GM23338 (cell line): ENCODE results near the gene FXYD5. TPM values are rescaled to one million over a fixed set of nuclear protein-coding genes. Genes with fewer than 3 reads are reported as not detected.

Experiments
- ATAC-seq: fragments of 200-7000 bp; cut with Tn5 transposase; 3 replicates; pipeline ENCODE4 v1.9.1; 2020
- DNase-seq: peaks from one replicate; pipeline ENCODE4 v3.0.0-alpha.2; 2015; ENCODE audit warnings: low spot score
- H2AFZ ChIP-seq: fragments of 200-600 bp; sonication (generic); 2 replicates; pipeline ENCODE4 v1.8.0; 2016; ENCODE audit warnings: antibody characterized with exemption, mild to moderate bottlenecking, moderate library complexity
- H3F3A ChIP-seq: fragments of 200-600 bp; sonication (generic); replicated peaks from 2 replicates; pipeline ENCODE4 v1.8.0; 2017; ENCODE audit warnings: antibody characterized with exemption, mixed run types, low read depth
- H3K27ac ChIP-seq: fragments of 200-600 bp; sonication (generic); 2 replicates; pipeline ENCODE4 v1.6.1; 2016; ENCODE audit warnings: low read depth
- H3K27me3 ChIP-seq: fragments of 200-600 bp; sonication (generic); 2 replicates; pipeline ENCODE4 v1.8.0; 2016; ENCODE audit warnings: mild to moderate bottlenecking, mixed run types, moderate library complexity; ENCODE audit not compliant: insufficient read depth
- H3K36me3 ChIP-seq: fragments of 200-600 bp; sonication (generic); 2 replicates; pipeline ENCODE4 v1.8.0; 2016; ENCODE audit warnings: mild to moderate bottlenecking; ENCODE audit not compliant: insufficient read depth
- H3K4me1 ChIP-seq: fragments of 200-600 bp; sonication (generic); 2 replicates; pipeline ENCODE4 v1.8.0; 2016; ENCODE audit warnings: mild to moderate bottlenecking, moderate library complexity; ENCODE audit not compliant: insufficient read depth
- H3K4me2 ChIP-seq: fragments of 200-600 bp; sonication (generic); 2 replicates; pipeline ENCODE4 v1.7.1; 2017; ENCODE audit warnings: mixed run types
- H3K4me3 ChIP-seq: fragments of 200-600 bp; sonication (generic); 2 replicates; pipeline ENCODE4 v1.6.1; 2016; ENCODE audit warnings: mixed run types
- H3K79me2 ChIP-seq: fragments of 200-600 bp; sonication (generic); replicated peaks from 2 replicates; pipeline ENCODE4 v1.8.0; 2017; ENCODE audit warnings: mild to moderate bottlenecking; ENCODE audit not compliant: insufficient read depth
- H3K9me2 ChIP-seq: fragments of 200-600 bp; sonication (generic); 2 replicates; pipeline ENCODE4 v1.8.0; 2017; ENCODE audit not compliant: insufficient read depth
- H4K20me1 ChIP-seq: fragments of 200-600 bp; sonication (generic); replicated peaks from 2 replicates; pipeline ENCODE4 v1.8.0; 2017; ENCODE audit warnings: mild to moderate bottlenecking; ENCODE audit not compliant: insufficient read depth
- H3K27ac Mint-ChIP-seq: 2 replicates; pipeline ENCODE4 v1.8.0; 2020; ENCODE audit warnings: inconsistent platforms, mild to moderate bottlenecking, moderate library complexity, mixed read lengths
- H3K27me3 Mint-ChIP-seq: 3 replicates; pipeline ENCODE4 v1.8.0; 2022; ENCODE audit warnings: low read depth, mild to moderate bottlenecking, moderate library complexity, mixed read lengths, inconsistent platforms; ENCODE audit not compliant: insufficient read depth, poor library complexity
- H3K36me3 Mint-ChIP-seq: 3 replicates; pipeline ENCODE4 v1.8.0; 2021; ENCODE audit warnings: low read depth, mild to moderate bottlenecking, inconsistent platforms, moderate library complexity, mixed read lengths
- H3K4me1 Mint-ChIP-seq: 3 replicates; pipeline ENCODE4 v1.8.0; 2020; ENCODE audit warnings: mild to moderate bottlenecking, inconsistent platforms, mixed read lengths
- H3K4me3 Mint-ChIP-seq: 3 replicates; pipeline ENCODE4 v1.8.0; 2021; ENCODE audit warnings: moderate library complexity, mild to moderate bottlenecking, inconsistent platforms, mixed read lengths
- H3K9me3 Mint-ChIP-seq: 3 replicates; pipeline ENCODE4 v1.8.0; 2020; ENCODE audit warnings: moderate library complexity, mild to moderate bottlenecking, inconsistent platforms, mixed read lengths
- CREB1 ChIP-seq: fragments of 250-450 bp; sonication (Bioruptor Pico); IDR thresholded peaks from 2 replicates; pipeline ENCODE4 v1.5.0; 2020; ENCODE audit warnings: low read depth, mild to moderate bottlenecking, moderate library complexity
- EZH2 ChIP-seq: fragments of 200-600 bp; sonication (generic); IDR thresholded peaks from one replicate; pipeline ENCODE4 v1.8.0; 2017; ENCODE audit warnings: antibody characterized with exemption, mild to moderate bottlenecking, low read depth; ENCODE audit not compliant: unreplicated experiment
- EZH2phosphoT487 ChIP-seq: fragments of 200-600 bp; sonication (generic); IDR thresholded peaks from one replicate; pipeline ENCODE4 v1.8.1; 2018; ENCODE audit warnings: antibody characterized with exemption; ENCODE audit not compliant: unreplicated experiment
- JUNB ChIP-seq: IDR thresholded peaks from one replicate; pipeline ENCODE4 v1.6.1; 2016; ENCODE audit warnings: antibody characterized with exemption; ENCODE audit not compliant: unreplicated experiment
- NANOG ChIP-seq: IDR thresholded peaks from 2 replicates; pipeline ENCODE4 v1.6.1; 2016; ENCODE audit warnings: antibody characterized with exemption, borderline replicate concordance
- REST ChIP-seq: IDR thresholded peaks from one replicate; pipeline ENCODE4 v1.6.1; 2018; ENCODE audit warnings: antibody characterized with exemption; ENCODE audit not compliant: unreplicated experiment
- STAT1 ChIP-seq: IDR thresholded peaks from one replicate; pipeline ENCODE4 v1.6.1; 2016; ENCODE audit warnings: antibody characterized with exemption; ENCODE audit not compliant: unreplicated experiment
- ZNF114 ChIP-seq: fragments of 250-450 bp; sonication (Bioruptor Pico); IDR thresholded peaks from 2 replicates; pipeline ENCODE4 v1.5.0; 2020; ENCODE audit warnings: mild to moderate bottlenecking, moderate library complexity
- ZNF331 ChIP-seq: fragments of 250-450 bp; sonication (Bioruptor Pico); IDR thresholded peaks from 2 replicates; pipeline ENCODE4 v1.5.0; 2020; ENCODE audit warnings: low read depth, mild to moderate bottlenecking, moderate library complexity
- ZNF462 ChIP-seq: fragments of 250-450 bp; sonication (Bioruptor Pico); IDR thresholded peaks from 2 replicates; pipeline ENCODE4 v1.5.0; 2020; ENCODE audit warnings: mild to moderate bottlenecking, moderate library complexity
- polyA plus RNA-seq: library from polyadenylated mRNA; unstranded; fragments of >200 nt; fragmentation: Nextera tagmentation; extraction: Ambion mirVana; gene quantifications from 2 replicates; pipeline ENCODE4 v1.2.1, GENCODE V29; 2016
- total RNA-seq: library from RNA; depleted of rRNA; stranded (reverse); fragments of >200 nt; shearing (Covaris generic); gene quantifications from 2 replicates; pipeline ENCODE4 v1.2.3, GENCODE V29; 2014
- TF ChIP-seq, protein P1 (sequence below), 2 experiments: fragments of 200-600 bp in 1 of 2; sonication (generic) in 1 of 2; conservative IDR thresholded peaks; 2 replicates each; pipeline versions ENCODE4 v1.5.1 to v1.6.1; 2016 to 2017; ENCODE audit warnings: antibody characterized with exemption in 2 of 2, low read depth in 2 of 2, mild to moderate bottlenecking in 2 of 2, moderate library complexity in 1 of 2

The FXYD5 gene
- total and polyA plus RNA-seq, 2 experiments from 2014 or later, result 97.7 to 233 TPM

- no peak for TF ChIP-seq ZNF331 (CRISPR knock-in tag)
- no peak for TF ChIP-seq ZNF114 (CRISPR knock-in tag)
- no peak for TF ChIP-seq CREB1
- TF ChIP-seq EZH2, result no peak
Measured at GRCh38 chr19:35167251-35168119, 12.9 kb downstream of the FXYD5 start (continued).

GRCh38 chr19:35168196-35168595 lies 13.7 kb downstream of the FXYD5 start:
- H3K4me1 ChIP-seq, result no peaks in the 10 kb centered on the region
- peaks cover 2% of the 10 kb centered on the region; the same call in 1 of the 2 replicates for H4K20me1 ChIP-seq
- H3K4me3 ChIP-seq, result no peak overlapping the region
- Mint-ChIP-seq H3K9me3 (peaks cover 16% of the 10 kb centered on the region), H3K36me3 (peaks cover 81% of the 10 kb centered on the region), H3K4me1 (no peaks in the 10 kb centered on the region), H3K27ac (no peak overlapping the region; the same call in 1 of the 2 replicates), H3K27me3 (peaks cover 5% of the 10 kb centered on the region), H3K4me3 (no peak overlapping the region)
- DNase-seq (no peak), ATAC-seq (no peak)
- peaks cover 42% of the 10 kb centered on the region for H3K36me3 ChIP-seq
- no peaks in the 10 kb centered on the region for H3K9me2 ChIP-seq
- no peak overlapping the region for H2AFZ ChIP-seq
- H3K27ac ChIP-seq, result no peak overlapping the region
- TF ChIP-seq STAT1 (no peak), EZH2phosphoT487 (no peak), JUNB (no peak), CREB1 (no peak), REST (no peak), ZNF462 (CRISPR knock-in tag) (no peak), NANOG (no peak)
- TF ChIP-seq, protein P1, sequence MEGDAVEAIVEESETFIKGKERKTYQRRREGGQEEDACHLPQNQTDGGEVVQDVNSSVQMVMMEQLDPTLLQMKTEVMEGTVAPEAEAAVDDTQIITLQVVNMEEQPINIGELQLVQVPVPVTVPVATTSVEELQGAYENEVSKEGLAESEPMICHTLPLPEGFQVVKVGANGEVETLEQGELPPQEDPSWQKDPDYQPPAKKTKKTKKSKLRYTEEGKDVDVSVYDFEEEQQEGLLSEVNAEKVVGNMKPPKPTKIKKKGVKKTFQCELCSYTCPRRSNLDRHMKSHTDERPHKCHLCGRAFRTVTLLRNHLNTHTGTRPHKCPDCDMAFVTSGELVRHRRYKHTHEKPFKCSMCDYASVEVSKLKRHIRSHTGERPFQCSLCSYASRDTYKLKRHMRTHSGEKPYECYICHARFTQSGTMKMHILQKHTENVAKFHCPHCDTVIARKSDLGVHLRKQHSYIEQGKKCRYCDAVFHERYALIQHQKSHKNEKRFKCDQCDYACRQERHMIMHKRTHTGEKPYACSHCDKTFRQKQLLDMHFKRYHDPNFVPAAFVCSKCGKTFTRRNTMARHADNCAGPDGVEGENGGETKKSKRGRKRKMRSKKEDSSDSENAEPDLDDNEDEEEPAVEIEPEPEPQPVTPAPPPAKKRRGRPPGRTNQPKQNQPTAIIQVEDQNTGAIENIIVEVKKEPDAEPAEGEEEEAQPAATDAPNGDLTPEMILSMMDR (conservative IDR thresholded peaks at IDR 0.05; ENCODE audit: low read depth in 2 of 2), result no peak
- no peak overlapping the region for H3K4me2 ChIP-seq
- no peaks in the 10 kb centered on the region for H3K27me3 ChIP-seq
- H3F3A ChIP-seq, result no peaks in the 10 kb centered on the region
- H3K79me2 ChIP-seq, result no peaks in the 10 kb centered on the region
